Keratinocyte (primary cell): ENCODE measurements around the gene DDX41.

Source experiments
- EZH2 ChIP-seq: IDR thresholded peaks from one replicate; pipeline ENCODE4 v1.6.1; 2012; ENCODE audit warnings: inconsistent platforms, mild to moderate bottlenecking, low read length, moderate library complexity
- TF ChIP-seq, protein P1 (sequence below), 3 experiments: IDR thresholded peaks in 1 of 3; conservative IDR thresholded peaks in 1 of 3; optimal IDR thresholded peaks in 1 of 3; 2 replicates in 2 of 3; 3 replicates in 1 of 3; pipeline versions ENCODE3 to v1.5.1; 2011; ENCODE audit warnings: low read length in 3 of 3, mild to moderate bottlenecking in 3 of 3, moderate library complexity in 2 of 3, control low read depth in 1 of 3, inconsistent platforms in 1 of 3; ENCODE audit not compliant: insufficient read depth in 2 of 3; ENCODE audit errors: extremely low read depth in 1 of 3

- TF ChIP-seq, protein P1, sequence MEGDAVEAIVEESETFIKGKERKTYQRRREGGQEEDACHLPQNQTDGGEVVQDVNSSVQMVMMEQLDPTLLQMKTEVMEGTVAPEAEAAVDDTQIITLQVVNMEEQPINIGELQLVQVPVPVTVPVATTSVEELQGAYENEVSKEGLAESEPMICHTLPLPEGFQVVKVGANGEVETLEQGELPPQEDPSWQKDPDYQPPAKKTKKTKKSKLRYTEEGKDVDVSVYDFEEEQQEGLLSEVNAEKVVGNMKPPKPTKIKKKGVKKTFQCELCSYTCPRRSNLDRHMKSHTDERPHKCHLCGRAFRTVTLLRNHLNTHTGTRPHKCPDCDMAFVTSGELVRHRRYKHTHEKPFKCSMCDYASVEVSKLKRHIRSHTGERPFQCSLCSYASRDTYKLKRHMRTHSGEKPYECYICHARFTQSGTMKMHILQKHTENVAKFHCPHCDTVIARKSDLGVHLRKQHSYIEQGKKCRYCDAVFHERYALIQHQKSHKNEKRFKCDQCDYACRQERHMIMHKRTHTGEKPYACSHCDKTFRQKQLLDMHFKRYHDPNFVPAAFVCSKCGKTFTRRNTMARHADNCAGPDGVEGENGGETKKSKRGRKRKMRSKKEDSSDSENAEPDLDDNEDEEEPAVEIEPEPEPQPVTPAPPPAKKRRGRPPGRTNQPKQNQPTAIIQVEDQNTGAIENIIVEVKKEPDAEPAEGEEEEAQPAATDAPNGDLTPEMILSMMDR (optimal IDR thresholded peaks at IDR 0.05 in 1 of 3, IDR thresholded peaks at IDR 0.05 in 1 of 3, conservative IDR thresholded peaks at IDR 0.05 in 1 of 3; ENCODE audit: extremely low read depth in 1 of 3, insufficient read depth in 2 of 3, low read length in 3 of 3), result no peak
- TF ChIP-seq EZH2, result no peak
Observed at GRCh38 chr5:177530638-177531037, 13.9 kb upstream of the DDX41 start.
